IMR-90 (cell line): Measurements from ENCODE around the gene TEX48. TPM values are rescaled to one million over a fixed set of nuclear protein-coding genes. Genes with fewer than 3 reads are reported as not detected.

Source experiments
- ATAC-seq: fragments of 200-7000 bp; cut with Tn5 transposase; 2 replicates; pipeline ENCODE4 v1.9.1; 2020; ENCODE audit warnings: low read depth, mild to moderate bottlenecking, moderate library complexity
- BruUV-seq: library from RNA; stranded (reverse); fragments of 400-500 nt; replicated peaks from 2 replicates; lab custom pipeline; 2021; lab: Mats Ljungman, UMichigan
- CTCF ChIA-PET: fragments of 300-600 bp; formaldehyde crosslinking; extraction: SDS; loops from one replicate; lab custom pipeline; 2021; ENCODE audit warnings: antibody characterized with exemption; lab: Yijun Ruan, JAX
- POLR2A ChIA-PET: fragments of 300-600 bp; sonication (Branson Sonifier 250); formaldehyde crosslinking; loops from one replicate; lab custom pipeline; 2022; ENCODE audit warnings: antibody characterized with exemption; ENCODE audit not compliant: unreplicated experiment; lab: Charles Lee
- DNase-seq: peaks from one replicate; pipeline ENCODE4 v3.0.0; 2013
- H2AFZ ChIP-seq: replicated peaks from 2 replicates; pipeline ENCODE3; 2013; ENCODE audit warnings: low read length, mild to moderate bottlenecking; ENCODE audit not compliant: poor library complexity
- H2AK5ac ChIP-seq: 2 replicates; pipeline ENCODE4 v1.6.1; 2013; ENCODE audit warnings: low read depth, low read length, inconsistent platforms
- H2AK9ac ChIP-seq: replicated peaks from 2 replicates; pipeline ENCODE3; 2013; ENCODE audit warnings: mild to moderate bottlenecking, low read depth, low read length, moderate library complexity; ENCODE audit not compliant: poor library complexity
- H2BK120ac ChIP-seq: 2 replicates; pipeline ENCODE4 v1.6.1; 2013; ENCODE audit warnings: low read depth, low read length, inconsistent platforms
- H2BK15ac ChIP-seq: 3 replicates; pipeline ENCODE4 v1.6.1; 2013; ENCODE audit warnings: low read depth, low read length, inconsistent platforms
- H2BK20ac ChIP-seq: 2 replicates; pipeline ENCODE4 v1.6.1; 2013; ENCODE audit warnings: low read depth, mild to moderate bottlenecking, inconsistent platforms, low read length, moderate library complexity
- H2BK5ac ChIP-seq: 2 replicates; pipeline ENCODE4 v1.6.1; 2013; ENCODE audit warnings: mild to moderate bottlenecking, low read depth, low read length, inconsistent platforms; ENCODE audit not compliant: poor library complexity, severe bottlenecking
- H3K14ac ChIP-seq: replicated peaks from 2 replicates; pipeline ENCODE4 v1.6.1; 2013; ENCODE audit warnings: low read depth, low read length, inconsistent platforms
- H3K18ac ChIP-seq: 2 replicates; pipeline ENCODE4 v1.6.1; 2013; ENCODE audit warnings: low read depth, low read length, control low read depth
- H3K23ac ChIP-seq: 2 replicates; pipeline ENCODE4 v1.6.1; 2013; ENCODE audit warnings: low read depth, low read length, inconsistent platforms
- H3K27ac ChIP-seq: 2 replicates; pipeline ENCODE4 v1.5.1; 2013; ENCODE audit warnings: mild to moderate bottlenecking, control low read depth, low read length; ENCODE audit not compliant: insufficient read depth
- H3K27me3 ChIP-seq: 2 replicates; pipeline ENCODE4 v1.6.1; 2013; ENCODE audit warnings: low read length; ENCODE audit not compliant: control insufficient read depth, insufficient read depth
- H3K36me3 ChIP-seq: 2 replicates; pipeline ENCODE4 v1.6.1; 2013; ENCODE audit warnings: low read length, mixed read lengths; ENCODE audit not compliant: control insufficient read depth, insufficient read depth
- H3K4ac ChIP-seq: 2 replicates; pipeline ENCODE4 v1.6.1; 2013; ENCODE audit warnings: low read depth, low read length, inconsistent platforms
- H3K4me1 ChIP-seq: 2 replicates; pipeline ENCODE4 v1.6.1; 2013; ENCODE audit warnings: low read length, mixed read lengths; ENCODE audit not compliant: control insufficient read depth, insufficient read depth
- H3K4me2 ChIP-seq: 2 replicates; pipeline ENCODE4 v1.6.1; 2013; ENCODE audit warnings: low read depth, mild to moderate bottlenecking, control low read depth, low read length, moderate library complexity
- H3K4me3 ChIP-seq: 2 replicates; pipeline ENCODE4 v1.5.1; 2013; ENCODE audit warnings: low read depth, mild to moderate bottlenecking, control low read depth, low read length, moderate library complexity; ENCODE audit not compliant: insufficient read depth
- H3K56ac ChIP-seq: 2 replicates; pipeline ENCODE4 v1.6.1; 2013; ENCODE audit warnings: low read length, inconsistent platforms; ENCODE audit not compliant: insufficient read depth; ENCODE audit errors: extremely low read depth
- H3K79me1 ChIP-seq, 2 experiments: 2 replicates each; pipeline ENCODE4 v1.6.1; 2013; ENCODE audit warnings: low read length in 2 of 2, inconsistent platforms in 1 of 2, low read depth in 1 of 2
- H3K9ac ChIP-seq: 2 replicates; pipeline ENCODE4 v1.6.1; 2013; ENCODE audit warnings: low read depth, low read length, control low read depth
- H3K9me1 ChIP-seq: 2 replicates; pipeline ENCODE4 v1.6.1; 2013; ENCODE audit warnings: low read length, inconsistent platforms; ENCODE audit not compliant: insufficient read depth
- H3K9me3 ChIP-seq: 2 replicates; pipeline ENCODE4 v1.6.1; 2013; ENCODE audit warnings: low read length; ENCODE audit not compliant: control insufficient read depth, insufficient read depth
- H4K20me1 ChIP-seq: 2 replicates; pipeline ENCODE4 v1.6.1; 2013; ENCODE audit warnings: low read length, inconsistent platforms; ENCODE audit not compliant: insufficient read depth
- H4K5ac ChIP-seq: 2 replicates; pipeline ENCODE4 v1.6.1; 2013; ENCODE audit warnings: mild to moderate bottlenecking, low read depth, low read length, control low read depth
- H4K8ac ChIP-seq, 2 experiments: 2 replicates each; pipeline ENCODE4 v1.6.1; 2013; ENCODE audit warnings: low read depth in 2 of 2, low read length in 2 of 2, control low read depth in 1 of 2, inconsistent platforms in 1 of 2
- H4K91ac ChIP-seq: 2 replicates; pipeline ENCODE4 v1.6.1; 2013; ENCODE audit warnings: low read depth, low read length, inconsistent platforms; ENCODE audit not compliant: insufficient read depth
- BHLHE40 ChIP-seq: fragments of 150-350 bp; IDR thresholded peaks from 2 replicates; pipeline ENCODE4 v1.6.1; 2016; ENCODE audit warnings: mild to moderate bottlenecking, low read depth, low read length
- CEBPB ChIP-seq: IDR thresholded peaks from 2 replicates; pipeline ENCODE4 v1.6.1; 2012; ENCODE audit warnings: low read depth, low read length, improper control_type of control experiment
- CHD1 ChIP-seq: IDR thresholded peaks from 2 replicates; pipeline ENCODE4 v1.6.1; 2012; ENCODE audit warnings: low read depth, low read length, improper control_type of control experiment
- ELK1 ChIP-seq: fragments of 150-350 bp; IDR thresholded peaks from 2 replicates; pipeline ENCODE4 v1.6.1; 2016; ENCODE audit warnings: low read depth, mild to moderate bottlenecking, low read length, moderate library complexity, borderline replicate concordance
- FOS ChIP-seq: fragments of 150-350 bp; IDR thresholded peaks from 2 replicates; pipeline ENCODE4 v1.6.1; 2016; ENCODE audit warnings: low read depth, low read length
- MAFK ChIP-seq: IDR thresholded peaks from 2 replicates; pipeline ENCODE4 v1.6.1; 2012; ENCODE audit warnings: low read depth, low read length, improper control_type of control experiment
- MAZ ChIP-seq: IDR thresholded peaks from 2 replicates; pipeline ENCODE4 v1.6.1; 2012; ENCODE audit warnings: low read depth, mild to moderate bottlenecking, low read length, improper control_type of control experiment, moderate library complexity, borderline replicate concordance
- MXI1 ChIP-seq: IDR thresholded peaks from 2 replicates; pipeline ENCODE4 v1.6.1; 2012; ENCODE audit warnings: low read depth, mild to moderate bottlenecking, low read length, moderate library complexity, borderline replicate concordance
- NFE2L2 ChIP-seq: fragments of 150-350 bp; IDR thresholded peaks from 2 replicates; pipeline ENCODE4 v1.6.1; 2016; ENCODE audit warnings: low read depth, mild to moderate bottlenecking, low read length
- POLR2A ChIP-seq: IDR thresholded peaks from 2 replicates; pipeline ENCODE4 v1.6.1; 2012; ENCODE audit warnings: mild to moderate bottlenecking, low read depth, low read length
- RCOR1 ChIP-seq: IDR thresholded peaks from 2 replicates; pipeline ENCODE4 v1.6.1; 2012; ENCODE audit warnings: mild to moderate bottlenecking, low read length, improper control_type of control experiment; ENCODE audit not compliant: insufficient replicate concordance
- RFX5 ChIP-seq: IDR thresholded peaks from 2 replicates; pipeline ENCODE4 v1.8.0; 2012; ENCODE audit warnings: low read depth, mild to moderate bottlenecking, low read length, moderate library complexity
- SMC3 ChIP-seq: fragments of 150-350 bp; IDR thresholded peaks from 2 replicates; pipeline ENCODE4 v1.6.1; 2016; ENCODE audit warnings: low read depth, mild to moderate bottlenecking, antibody characterized with exemption, low read length, moderate library complexity
- USF2 ChIP-seq: fragments of 150-350 bp; IDR thresholded peaks from 2 replicates; pipeline ENCODE4 v1.6.1; 2017; ENCODE audit warnings: mild to moderate bottlenecking, antibody characterized with exemption, low read length, low read depth
- WGBS, 2 experiments: methylation state at CpG; one replicate each; pipeline versions ENCODE4 v1.1.5 to v1.1.7; 2013; ENCODE audit warnings: missing lambda C conversion rate in 2 of 2; ENCODE audit not compliant: insufficient read length in 1 of 2; ENCODE audit errors: extremely low coverage in 2 of 2; 5-methylcytosine and 5-hydroxymethylcytosine counted together
- dilution Hi-C: fragments of 300-500 bp; cut with HindIII; formaldehyde crosslinking; loops from one replicate; pipeline ENCODE4 v1.14.3; 2018; ENCODE audit warnings: low sequenced_read_pairs; ENCODE audit not compliant: unreplicated experiment
- in situ Hi-C: fragments of 300-500 bp; cut with MboI; formaldehyde crosslinking; loops from 3 replicates; pipeline ENCODE4 v1.14.3; 2019; ENCODE audit warnings: low sequenced_read_pairs, inconsistent platforms, mixed read lengths
- intact Hi-C: fragments of 100-400 bp; cut with micrococcal nuclease; formaldehyde crosslinking; loops from 2 replicates; pipeline ENCODE4 v1.10.0; 2022
- polyA plus RNA-seq, 3 experiments: library from polyadenylated mRNA; depleted of rRNA; stranded (reverse); fragments of >200 nt; gene quantifications; 2 replicates each; pipeline ENCODE4 v1.2.3, GENCODE V29; 2012; ENCODE audit warnings: low replicate concordance in 1 of 3
- total RNA-seq: library from RNA; depleted of rRNA; stranded (reverse); fragments of >200 nt; gene quantifications from 2 replicates; pipeline ENCODE4 v1.2.3, GENCODE V29; 2012
- TF ChIP-seq, protein P1 (sequence below): conservative IDR thresholded peaks from 2 replicates; pipeline ENCODE4 v1.5.1; 2012; ENCODE audit warnings: mild to moderate bottlenecking, low read depth, low read length, improper control_type of control experiment

Gene TEX48
- total and polyA plus RNA-seq, 2 of the 4 experiments (the other 2 are of a cell fraction), result not detected

DNA sequence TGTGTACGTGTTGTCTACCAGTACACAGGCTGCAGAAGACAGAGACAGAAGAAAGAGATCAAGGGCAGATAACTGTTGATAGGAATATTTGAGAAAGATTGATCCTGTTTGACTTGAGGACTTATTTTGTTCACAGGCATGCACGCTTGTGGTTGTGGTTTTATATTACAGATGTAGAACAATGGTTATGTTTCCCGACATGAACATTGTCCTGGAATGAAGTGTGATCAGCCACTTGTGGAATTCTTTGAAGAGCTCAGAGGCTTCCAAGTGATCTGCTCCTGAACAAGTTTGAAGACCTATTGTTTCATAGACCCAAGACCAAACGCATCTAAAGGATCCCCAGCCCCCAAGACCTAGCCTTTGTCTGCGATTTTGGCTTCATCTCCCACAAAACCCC, 38.1 kb downstream of the TEX48 start:
- dilution Hi-C loops (no loop called here), in situ Hi-C loops (loop anchor here (10.0 kb wide), 1 partner anchor 209 kb away; no protein-coding TSS in a partner anchor), intact Hi-C loops (no loop called here)
- no peak overlapping the region for H2AK5ac ChIP-seq
- H3K14ac ChIP-seq, result no peak overlapping the region
- no peak for TF ChIP-seq FOS
- no peak for TF ChIP-seq SMC3
- no peak for TF ChIP-seq NFE2L2
- TF ChIP-seq MAZ, result no peak
- no peak for TF ChIP-seq RCOR1
- no peak for TF ChIP-seq ELK1
- TF ChIP-seq, protein P1, sequence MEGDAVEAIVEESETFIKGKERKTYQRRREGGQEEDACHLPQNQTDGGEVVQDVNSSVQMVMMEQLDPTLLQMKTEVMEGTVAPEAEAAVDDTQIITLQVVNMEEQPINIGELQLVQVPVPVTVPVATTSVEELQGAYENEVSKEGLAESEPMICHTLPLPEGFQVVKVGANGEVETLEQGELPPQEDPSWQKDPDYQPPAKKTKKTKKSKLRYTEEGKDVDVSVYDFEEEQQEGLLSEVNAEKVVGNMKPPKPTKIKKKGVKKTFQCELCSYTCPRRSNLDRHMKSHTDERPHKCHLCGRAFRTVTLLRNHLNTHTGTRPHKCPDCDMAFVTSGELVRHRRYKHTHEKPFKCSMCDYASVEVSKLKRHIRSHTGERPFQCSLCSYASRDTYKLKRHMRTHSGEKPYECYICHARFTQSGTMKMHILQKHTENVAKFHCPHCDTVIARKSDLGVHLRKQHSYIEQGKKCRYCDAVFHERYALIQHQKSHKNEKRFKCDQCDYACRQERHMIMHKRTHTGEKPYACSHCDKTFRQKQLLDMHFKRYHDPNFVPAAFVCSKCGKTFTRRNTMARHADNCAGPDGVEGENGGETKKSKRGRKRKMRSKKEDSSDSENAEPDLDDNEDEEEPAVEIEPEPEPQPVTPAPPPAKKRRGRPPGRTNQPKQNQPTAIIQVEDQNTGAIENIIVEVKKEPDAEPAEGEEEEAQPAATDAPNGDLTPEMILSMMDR, result no peak
- TF ChIP-seq MAFK, result no peak
- no peak for TF ChIP-seq CHD1
- TF ChIP-seq MXI1, result no peak
- TF ChIP-seq RFX5, result no peak
- no peak for TF ChIP-seq POLR2A
- TF ChIP-seq USF2, result no peak
- no peak for TF ChIP-seq BHLHE40
- TF ChIP-seq CEBPB, result no peak
- no peak overlapping the region for H3K4me3 ChIP-seq
- peaks cover 4% of the 10 kb centered on the region; the same call in 1 of the 2 replicates for H3K9me1 ChIP-seq
- no peak overlapping the region for H2AK9ac ChIP-seq
- POLR2A ChIA-PET, result no interaction called here
- BruUV-seq, result no TSS peak
- H3K36me3 ChIP-seq, result peaks cover 16% of the 10 kb centered on the region
- H3K27ac ChIP-seq, result no peak overlapping the region
- no peak overlapping the region for H2BK20ac ChIP-seq
- DNase-seq, result no peak
- H2BK120ac ChIP-seq, result no peak overlapping the region
- H4K20me1 ChIP-seq, result no peaks in the 10 kb centered on the region
- H4K5ac ChIP-seq, result no peak overlapping the region
- H3K18ac ChIP-seq, result no peak overlapping the region
- no peak overlapping the region for H2AFZ ChIP-seq
- H4K8ac ChIP-seq, result no peak overlapping the region
- CTCF ChIA-PET, result no interaction called here
- H3K79me1 ChIP-seq, result no peaks in the 10 kb centered on the region
- no peak overlapping the region for H3K4ac ChIP-seq
- no peak overlapping the region for H4K91ac ChIP-seq
- no peak overlapping the region for H3K23ac ChIP-seq
- H3K27me3 ChIP-seq, result no peaks in the 10 kb centered on the region
- no peak for ATAC-seq
- WGBS, 2 experiments, result 75% methylated on average over 2 of the region's 5 CpGs; no CpG with 5 or more reads in 1 of the 2 experiments
- H3K4me2 ChIP-seq, result no peak overlapping the region
- no peaks in the 10 kb centered on the region for H3K9me3 ChIP-seq
- H3K56ac ChIP-seq, result no peak overlapping the region
- H2BK15ac ChIP-seq, result no peak overlapping the region
- H3K4me1 ChIP-seq, result no peaks in the 10 kb centered on the region
- no peak overlapping the region for H2BK5ac ChIP-seq
- H3K9ac ChIP-seq, result no peak overlapping the region
